Activated naive CD4-positive, alpha-beta T cell treated with anti-CD3 and anti-CD28 coated beads, Interleukin-2, amount 50 U/mL, for 24 hours (primary cell): Measurements from ENCODE around the gene RCE1.

ENCODE experiments used
- H3K27ac Mint-ChIP-seq: one replicate; pipeline ENCODE4 v1.8.0; 2021; ENCODE audit warnings: mild to moderate bottlenecking, mixed read lengths
- H3K27me3 Mint-ChIP-seq: one replicate; pipeline ENCODE4 v1.8.0; 2021; ENCODE audit warnings: mixed read lengths
- H3K36me3 Mint-ChIP-seq: one replicate; pipeline ENCODE4 v1.8.0; 2021; ENCODE audit warnings: mixed read lengths
- H3K4me1 Mint-ChIP-seq: one replicate; pipeline ENCODE4 v1.8.0; 2021; ENCODE audit warnings: mixed read lengths
- H3K4me3 Mint-ChIP-seq: one replicate; pipeline ENCODE4 v1.8.0; 2021; ENCODE audit warnings: mild to moderate bottlenecking, mixed read lengths
- H3K9me3 Mint-ChIP-seq: one replicate; pipeline ENCODE4 v1.8.0; 2021; ENCODE audit warnings: mixed read lengths

The RCE1 gene

GRCh38 chr11:66859686-66860448, 16.6 kb downstream of the RCE1 start:
- Mint-ChIP-seq H3K36me3 (no peaks in the 10 kb centered on the region), H3K4me3 (no peak overlapping the region)

GRCh38 chr11:66860449-66860831, 17.2 kb downstream of the RCE1 start:
- H3K9me3 Mint-ChIP-seq: no peaks in the 10 kb centered on the region
- H3K4me3 Mint-ChIP-seq: no peak overlapping the region
- no peaks in the 10 kb centered on the region for H3K36me3 Mint-ChIP-seq
- H3K27ac Mint-ChIP-seq: no peak overlapping the region
- no peaks in the 10 kb centered on the region for H3K27me3 Mint-ChIP-seq
- H3K4me1 Mint-ChIP-seq: no peaks in the 10 kb centered on the region

More at GRCh38 chr11:66859686-66860448, 16.6 kb downstream of the RCE1 start:
- no peaks in the 10 kb centered on the region for H3K9me3 Mint-ChIP-seq
- H3K27ac Mint-ChIP-seq: no peak overlapping the region
- no peaks in the 10 kb centered on the region for H3K4me1 Mint-ChIP-seq
- no peaks in the 10 kb centered on the region for H3K27me3 Mint-ChIP-seq

GRCh38 chr11:66861038-66861773, 18.0 kb downstream of the RCE1 start:
- Mint-ChIP-seq H3K4me3 (no peak overlapping the region), H3K4me1 (no peaks in the 10 kb centered on the region), H3K27ac (no peak overlapping the region), H3K27me3 (no peaks in the 10 kb centered on the region), H3K9me3 (no peaks in the 10 kb centered on the region), H3K36me3 (no peaks in the 10 kb centered on the region)

GRCh38 chr11:66861774-66862558, 18.7 kb downstream of the RCE1 start:
- Mint-ChIP-seq H3K9me3 (no peaks in the 10 kb centered on the region), H3K4me3 (no peak overlapping the region), H3K4me1 (no peaks in the 10 kb centered on the region), H3K36me3 (no peaks in the 10 kb centered on the region), H3K27me3 (no peaks in the 10 kb centered on the region), H3K27ac (no peak overlapping the region)

- H3K9me3 Mint-ChIP-seq: no peaks in the 10 kb centered on the region
- no peaks in the 10 kb centered on the region for H3K36me3 Mint-ChIP-seq
- H3K27me3 Mint-ChIP-seq: no peaks in the 10 kb centered on the region
- H3K4me3 Mint-ChIP-seq: no peak overlapping the region
- H3K4me1 Mint-ChIP-seq: no peaks in the 10 kb centered on the region
- H3K27ac Mint-ChIP-seq: no peak overlapping the region
Observed at GRCh38 chr11:66862559-66863037, 19.4 kb downstream of the RCE1 start.

GRCh38 chr11:66863428-66864125, 20.3 kb downstream of the RCE1 start:
- Mint-ChIP-seq H3K4me1 (peaks cover 2% of the 10 kb centered on the region), H3K36me3 (no peaks in the 10 kb centered on the region), H3K4me3 (no peak overlapping the region), H3K27ac (no peak overlapping the region), H3K27me3 (no peaks in the 10 kb centered on the region), H3K9me3 (no peaks in the 10 kb centered on the region)

GRCh38 chr11:66864172-66864901, 21.1 kb downstream of the RCE1 start:
- H3K4me3 Mint-ChIP-seq: no peak overlapping the region
- H3K27ac Mint-ChIP-seq: no peak overlapping the region
- no peaks in the 10 kb centered on the region for H3K36me3 Mint-ChIP-seq
- peaks cover 5% of the 10 kb centered on the region for H3K4me1 Mint-ChIP-seq
- H3K9me3 Mint-ChIP-seq: no peaks in the 10 kb centered on the region
- H3K27me3 Mint-ChIP-seq: no peaks in the 10 kb centered on the region

GRCh38 chr11:66864924-66865697, 21.9 kb downstream of the RCE1 start:
- Mint-ChIP-seq H3K4me1 (peaks cover 5% of the 10 kb centered on the region), H3K9me3 (no peaks in the 10 kb centered on the region), H3K27me3 (no peaks in the 10 kb centered on the region), H3K4me3 (no peak overlapping the region), H3K36me3 (no peaks in the 10 kb centered on the region), H3K27ac (no peak overlapping the region)

GRCh38 chr11:66866007-66866406, 22.8 kb downstream of the RCE1 start:
- Mint-ChIP-seq H3K9me3 (no peaks in the 10 kb centered on the region), H3K4me1 (peaks cover 5% of the 10 kb centered on the region), H3K4me3 (no peak overlapping the region), H3K27ac (no peak overlapping the region), H3K36me3 (no peaks in the 10 kb centered on the region), H3K27me3 (no peaks in the 10 kb centered on the region)

GRCh38 chr11:66866511-66866986, 23.3 kb downstream of the RCE1 start:
- H3K27me3 Mint-ChIP-seq: no peaks in the 10 kb centered on the region
- no peaks in the 10 kb centered on the region for H3K9me3 Mint-ChIP-seq
- H3K4me3 Mint-ChIP-seq: no peak overlapping the region
- H3K27ac Mint-ChIP-seq: no peak overlapping the region
- H3K36me3 Mint-ChIP-seq: no peaks in the 10 kb centered on the region
- H3K4me1 Mint-ChIP-seq: peaks cover 5% of the 10 kb centered on the region

- no peaks in the 10 kb centered on the region for H3K9me3 Mint-ChIP-seq
- no peak overlapping the region for H3K4me3 Mint-ChIP-seq
- H3K27me3 Mint-ChIP-seq: no peaks in the 10 kb centered on the region
- H3K4me1 Mint-ChIP-seq: peaks cover 5% of the 10 kb centered on the region
- H3K27ac Mint-ChIP-seq: no peak overlapping the region
- H3K36me3 Mint-ChIP-seq: no peaks in the 10 kb centered on the region
Observed at GRCh38 chr11:66867425-66868040, 24.3 kb downstream of the RCE1 start.

GRCh38 chr11:66868082-66868725, 25.0 kb downstream of the RCE1 start:
- no peak overlapping the region for H3K4me3 Mint-ChIP-seq
- no peaks in the 10 kb centered on the region for H3K9me3 Mint-ChIP-seq
- H3K27ac Mint-ChIP-seq: no peak overlapping the region

More at GRCh38 chr11:66868082-66868725, 25.0 kb downstream of the RCE1 start:
- peaks cover 5% of the 10 kb centered on the region for H3K4me1 Mint-ChIP-seq
- H3K27me3 Mint-ChIP-seq: no peaks in the 10 kb centered on the region
- no peaks in the 10 kb centered on the region for H3K36me3 Mint-ChIP-seq
